ENCODE data around the gene GAPDHS. TPM values are rescaled to one million over a fixed set of nuclear protein-coding genes. Genes with fewer than 3 reads are reported as not detected.
A peak's percentile ranks its signal among the peaks of the same experiment; 100 is the strongest.

The GAPDHS gene
- total RNA-seq, 1 experiment from 2014 or later, result not detected

DNA sequence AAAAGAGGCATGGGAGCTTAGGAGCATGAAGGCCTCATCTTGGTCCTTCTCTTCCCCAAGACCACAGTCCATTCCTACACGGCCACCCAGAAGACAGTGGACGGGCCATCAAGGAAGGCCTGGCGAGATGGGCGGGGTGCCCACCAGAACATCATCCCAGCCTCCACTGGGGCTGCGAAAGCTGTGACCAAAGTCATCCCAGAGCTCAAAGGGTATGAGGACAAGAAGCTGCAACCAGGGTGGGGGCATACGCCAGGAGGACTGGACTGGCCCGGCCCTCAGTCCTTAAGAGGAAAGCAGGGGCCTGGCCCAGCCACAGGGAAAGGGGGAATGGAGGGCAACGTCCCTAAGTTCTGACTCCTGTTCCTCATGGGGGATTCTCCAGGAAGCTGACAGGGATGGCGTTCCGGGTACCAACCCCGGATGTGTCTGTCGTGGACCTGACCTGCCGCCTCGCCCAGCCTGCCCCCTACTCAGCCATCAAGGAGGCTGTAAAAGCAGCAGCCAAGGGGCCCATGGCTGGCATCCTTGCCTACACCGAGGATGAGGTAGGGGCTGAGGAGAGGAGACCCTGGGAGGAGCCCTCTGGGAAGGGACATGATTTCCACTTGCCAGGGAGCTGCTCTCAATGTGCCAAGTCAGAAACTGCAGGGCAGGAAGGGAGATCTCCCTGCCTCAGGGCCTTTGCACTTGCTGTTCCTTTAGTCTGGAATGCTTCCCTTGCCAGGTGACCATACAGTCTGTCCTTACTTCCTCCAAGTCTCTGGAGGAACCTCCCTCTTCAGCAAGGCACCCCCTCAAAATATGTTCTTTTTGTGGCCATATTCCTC, 10.2 kb downstream of the GAPDHS start:
- no peak overlapping the region for H3T11ph ChIP-seq (ENCODE audit: low read length)
- no peak overlapping the region for H2AFZ ChIP-seq (ENCODE audit: low read length)
- no peak overlapping the region for H2BK12ac ChIP-seq (ENCODE audit: insufficient read length, low read depth, low read length)
- no peak overlapping the region for H2BK5ac ChIP-seq (ENCODE audit: insufficient read length, low read length)
- no peaks in the 10 kb centered on the region for H3K79me1 ChIP-seq (ENCODE audit: insufficient read depth, low read depth, low read length, poor library complexity, severe bottlenecking)
- TF ChIP-seq, protein P1, sequence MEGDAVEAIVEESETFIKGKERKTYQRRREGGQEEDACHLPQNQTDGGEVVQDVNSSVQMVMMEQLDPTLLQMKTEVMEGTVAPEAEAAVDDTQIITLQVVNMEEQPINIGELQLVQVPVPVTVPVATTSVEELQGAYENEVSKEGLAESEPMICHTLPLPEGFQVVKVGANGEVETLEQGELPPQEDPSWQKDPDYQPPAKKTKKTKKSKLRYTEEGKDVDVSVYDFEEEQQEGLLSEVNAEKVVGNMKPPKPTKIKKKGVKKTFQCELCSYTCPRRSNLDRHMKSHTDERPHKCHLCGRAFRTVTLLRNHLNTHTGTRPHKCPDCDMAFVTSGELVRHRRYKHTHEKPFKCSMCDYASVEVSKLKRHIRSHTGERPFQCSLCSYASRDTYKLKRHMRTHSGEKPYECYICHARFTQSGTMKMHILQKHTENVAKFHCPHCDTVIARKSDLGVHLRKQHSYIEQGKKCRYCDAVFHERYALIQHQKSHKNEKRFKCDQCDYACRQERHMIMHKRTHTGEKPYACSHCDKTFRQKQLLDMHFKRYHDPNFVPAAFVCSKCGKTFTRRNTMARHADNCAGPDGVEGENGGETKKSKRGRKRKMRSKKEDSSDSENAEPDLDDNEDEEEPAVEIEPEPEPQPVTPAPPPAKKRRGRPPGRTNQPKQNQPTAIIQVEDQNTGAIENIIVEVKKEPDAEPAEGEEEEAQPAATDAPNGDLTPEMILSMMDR (conservative IDR thresholded peaks at IDR 0.05), result no peak
- no peak overlapping the region for H3K18ac ChIP-seq (ENCODE audit: insufficient read length, low read depth, low read length)
- Mint-ChIP-seq H3K4me3 (peak overlapping the region; percentile 95 to 97), H3K36me3 (ENCODE audit: insufficient read depth in 1 of 3, low read depth in 3 of 3) (peaks cover 23 to 60% (median 45%) of the 10 kb centered on the region in 3 experiments; a peak in 6 of 7 replicates), H3K27me3 (ENCODE audit: low read depth) (no peaks in the 10 kb centered on the region), H3K4me1 (peaks cover 29 to 33% of the 10 kb centered on the region in 2 experiments), H3K27ac (no peak overlapping the region), H3K9me3 (no peaks in the 10 kb centered on the region)
- WGBS (ENCODE audit: extremely low coverage, insufficient read length, low lambda C conversion rate), result no CpG with 5 or more reads among the region's 15 CpGs
- H3K27me3 ChIP-seq (ENCODE audit: insufficient read depth, low read length), result no peaks in the 10 kb centered on the region
- no peak overlapping the region for H3K9ac ChIP-seq (ENCODE audit: extremely low read depth, insufficient read length, low read length)
- H3K23ac ChIP-seq (ENCODE audit: insufficient read length, low read depth, low read length), result no peak overlapping the region
- H3K14ac ChIP-seq (ENCODE audit: insufficient read depth, low read length), result no peak overlapping the region
- H2BK20ac ChIP-seq (ENCODE audit: low read depth, low read length, poor library complexity, severe bottlenecking), result no peak overlapping the region
- no peak overlapping the region for H3K56ac ChIP-seq (ENCODE audit: insufficient read length, low read depth, low read length)
- no peak overlapping the region for H3K4ac ChIP-seq (ENCODE audit: low read depth, low read length)
- no peak overlapping the region for H4K8ac ChIP-seq (replicated peaks; ENCODE audit: insufficient read length, low read depth, low read length)
- no peaks in the 10 kb centered on the region for H3K9me3 ChIP-seq (ENCODE audit: control insufficient read depth, low read depth, low read length)
- H3K4me1 ChIP-seq (ENCODE audit: insufficient read depth, low read length), result peaks cover 6% of the 10 kb centered on the region; the same call in 1 of the 2 replicates
- no peak overlapping the region for H3K27ac ChIP-seq (ENCODE audit: insufficient read length, low read depth, low read length)
- no peak overlapping the region for H4K5ac ChIP-seq (ENCODE audit: insufficient read length, low read depth, low read length)
- H4K20me1 ChIP-seq (ENCODE audit: control insufficient read depth, insufficient read depth, insufficient read length), result no peaks in the 10 kb centered on the region
- no peak for DNase-seq
- peaks cover 13% of the 10 kb centered on the region for H3K23me2 ChIP-seq (ENCODE audit: insufficient read length, low read depth, low read length, poor library complexity, severe bottlenecking)
- no peak overlapping the region for H4K91ac ChIP-seq (ENCODE audit: insufficient read length, low read depth, low read length)
- H2BK15ac ChIP-seq (ENCODE audit: low read depth, low read length), result no peak overlapping the region
- no peak overlapping the region for H3K4me2 ChIP-seq (ENCODE audit: insufficient read depth, insufficient read length, low read length)
- H3K79me2 ChIP-seq (ENCODE audit: insufficient read depth, low read length), result peaks cover 5% of the 10 kb centered on the region; the same call in 1 of the 2 replicates
- H2BK120ac ChIP-seq (ENCODE audit: low read depth, low read length, poor library complexity, severe bottlenecking), result no peak overlapping the region
- no peak overlapping the region for H2AK5ac ChIP-seq (ENCODE audit: insufficient read length, low read length)

Measured in H9 (cell line).